Left cardiac atrium (tissue), 4 donors: Measurements from ENCODE around the gene IDH3G. TPM values are rescaled to one million over a fixed set of nuclear protein-coding genes. Genes with fewer than 3 reads are reported as not detected.

ENCODE experiments used
- ATAC-seq, 2 donors: fragments of 200-7000 bp; cut with Tn5 transposase; one replicate each; pipeline ENCODE4 v1.9.1; 2020; ENCODE audit warnings: mild to moderate bottlenecking in 2 of 2, moderate library complexity in 2 of 2
- DNase-seq: peaks from one replicate; pipeline ENCODE4 v3.0.0-alpha.2; 2020
- intact Hi-C, 2 donors: fragments of 100-400 bp; cut with DNase I; formaldehyde crosslinking; loops; one replicate each; pipeline versions ENCODE4 v1.14.1 to v1.15.1; 2022 to 2023
- total RNA-seq, 2 donors: library from RNA; stranded (reverse); fragmentation: NEBNext Ultra II Directional; extraction: Animal tissue kit (Norgen Biotek cat#: 25700); gene quantifications; one replicate each; pipeline ENCODE4 v1.2.1, GENCODE V29; 2021
- donor health status: DM: no; HTN: yes; CAD: no.
- donor health status: DM: no; HTN: yes; CAD: no; lungs with severe emphysema.
- donor health status: DM: yes; HTN: yes; CAD: no.
- donor health status: Dilated cardiomyopathy.

IDH3G gene
- total RNA-seq, 2 donors from 2014 or later: 56.4 to 68.4 TPM

GRCh38 chrX:153797415-153798015, 3.3 kb upstream of the IDH3G start:
- ATAC-seq: no peak
- intact Hi-C loops: no loop called here
- no peak for DNase-seq

- intact Hi-C loops: no loop called here
- DNase-seq (no peak), ATAC-seq (peak; percentile 2 to 9)
These were observed 982 bp upstream of the IDH3G start for GRCh38 chrX:153794897-153795816.

- no peak for DNase-seq
- intact Hi-C loops: no loop called here
- ATAC-seq: no peak
These were observed 884 bp downstream of the IDH3G start for GRCh38 chrX:153793291-153793690.

- ATAC-seq (no peak), DNase-seq (no peak)
- intact Hi-C loops: no loop called here
These were observed 1.8 kb downstream of the IDH3G start for GRCh38 chrX:153792368-153792767.

- intact Hi-C loops: no loop called here
- ATAC-seq (no peak), DNase-seq (no peak)
These were observed 2.9 kb downstream of the IDH3G start for GRCh38 chrX:153791104-153791852.

- ATAC-seq (no peak), DNase-seq (no peak)
- intact Hi-C loops: no loop called here
These were observed 4.5 kb downstream of the IDH3G start for GRCh38 chrX:153789654-153790053.

- DNase-seq (no peak), ATAC-seq (no peak)
- intact Hi-C loops: no loop called here
These were observed 7.5 kb downstream of the IDH3G start for GRCh38 chrX:153786669-153787068.

- DNase-seq: no peak
- intact Hi-C loops: no loop called here
- ATAC-seq: no peak
These were observed 9.7 kb downstream of the IDH3G start for GRCh38 chrX:153784325-153784967.

GRCh38 chrX:153783378-153784013, 10.7 kb downstream of the IDH3G start:
- ATAC-seq: no peak
- intact Hi-C loops: no loop called here
- DNase-seq: no peak

GRCh38 chrX:153782871-153783270, 11.3 kb downstream of the IDH3G start:
- ATAC-seq (no peak), DNase-seq (no peak)
- intact Hi-C loops: no loop called here

- ATAC-seq (no peak), DNase-seq (no peak)
- intact Hi-C loops: no loop called here
These were observed 11.9 kb downstream of the IDH3G start for GRCh38 chrX:153782313-153782712.

- ATAC-seq: peak; percentile 38 to 67
- intact Hi-C loops: no loop called here
- DNase-seq: no peak
These were observed 12.6 kb downstream of the IDH3G start for GRCh38 chrX:153781428-153782047.

GRCh38 chrX:153780678-153781427, 13.3 kb downstream of the IDH3G start, which contains the start of gene SRPK3:
SRPK3 (plus strand) TSS chrX:153781041; CDS start chrX:153781087, 46 bp downstream.
- DNase-seq (no peak), ATAC-seq (peak; percentile 65 to 68)
- intact Hi-C loops: no loop called here

GRCh38 chrX:153779891-153780677, 14.1 kb downstream of the IDH3G start:
- no peak for DNase-seq
- ATAC-seq: no peak
- intact Hi-C loops: no loop called here

GRCh38 chrX:153778684-153779101, 15.5 kb downstream of the IDH3G start:
- ATAC-seq: no peak
- DNase-seq: no peak
- intact Hi-C loops: no loop called here

- ATAC-seq (no peak), DNase-seq (peak; percentile 20)
- intact Hi-C loops: no loop called here
These were observed 16.0 kb downstream of the IDH3G start for GRCh38 chrX:153778181-153778580.
